GM10266 (cell line): ENCODE data around the gene B3GAT2.

ENCODE experiments used
- DNase-seq: peaks from one replicate; pipeline ENCODE4 v3.0.0; 2012; ENCODE audit errors: extremely low spot score
- CTCF ChIP-seq: IDR thresholded peaks from 2 replicates; pipeline ENCODE4 v1.5.1; 2012; ENCODE audit warnings: mild to moderate bottlenecking, low read depth; ENCODE audit not compliant: control insufficient read depth, insufficient read depth; ENCODE audit errors: missing control alignments

The B3GAT2 gene

GRCh38 chr6:70956451-70957283 lies at the start of gene B3GAT2:
B3GAT2 (minus strand) TSS chr6:70957060; CDS start chr6:70956429, 631 bp downstream.
- DNase-seq: no peak
- TF ChIP-seq CTCF: no peak

GRCh38 chr6:70998148-70998547 lies 41.3 kb upstream of the B3GAT2 start:
- no peak for DNase-seq
- no peak for TF ChIP-seq CTCF

DNA sequence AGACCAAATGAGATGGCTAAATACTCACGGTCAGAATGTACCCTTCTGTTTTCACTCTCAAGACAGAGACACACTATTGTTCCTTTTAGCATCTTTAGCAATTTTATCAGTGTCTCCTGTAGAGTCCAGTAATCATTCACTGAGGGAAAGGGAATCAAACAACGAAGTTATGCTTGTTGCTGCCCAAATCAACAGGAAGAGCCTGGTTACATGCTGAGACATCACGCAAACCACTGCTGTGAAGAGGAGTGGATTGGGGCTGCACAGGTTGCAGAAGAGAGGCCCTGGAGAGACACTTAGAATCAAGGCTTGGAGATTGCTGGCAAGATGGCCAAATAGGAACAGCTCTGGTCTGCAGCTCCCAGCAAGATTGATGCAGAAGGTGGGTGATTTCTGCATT lies 40.5 kb upstream of the B3GAT2 start:
- no peak for TF ChIP-seq CTCF
- no peak for DNase-seq

DNA sequence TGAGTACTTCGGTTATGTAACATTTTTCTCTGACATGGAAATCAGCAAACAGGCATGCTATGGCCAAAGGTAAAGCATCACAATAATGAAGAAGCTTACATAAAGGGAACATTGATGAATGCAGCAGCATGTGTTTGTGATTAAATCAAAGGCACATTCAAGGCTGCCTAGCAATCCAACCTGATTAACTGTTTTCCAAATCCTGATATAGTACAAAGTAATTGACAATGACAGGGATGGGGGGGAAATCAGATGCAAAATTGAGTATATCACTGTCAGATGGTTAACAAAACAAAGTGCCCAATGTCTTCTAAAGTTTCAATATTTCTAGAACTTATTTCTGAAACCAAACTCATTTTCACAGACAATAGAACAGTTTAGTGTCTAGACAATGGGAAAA lies 39.2 kb upstream of the B3GAT2 start:
- no peak for DNase-seq
- TF ChIP-seq CTCF: no peak

DNA sequence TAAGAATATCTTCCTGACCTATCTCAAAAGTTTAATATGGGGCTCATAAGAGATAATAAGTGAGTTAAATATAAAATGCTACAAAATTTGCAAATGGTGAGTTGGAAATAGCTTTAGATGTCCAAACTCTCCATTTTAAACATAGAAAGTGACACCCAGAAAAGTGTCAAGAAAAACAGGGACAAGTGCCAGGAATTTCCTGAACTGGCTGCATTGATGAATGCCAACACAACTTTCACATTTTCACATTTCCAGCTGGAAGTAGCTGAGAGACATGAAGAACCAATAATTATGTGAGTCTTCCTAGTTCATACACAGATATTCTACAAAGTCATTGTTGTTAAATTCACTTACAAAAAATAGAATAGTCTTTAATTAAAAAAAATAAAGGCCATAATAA lies 38.6 kb upstream of the B3GAT2 start:
- TF ChIP-seq CTCF: no peak

GRCh38 chr6:70991253-70991652 lies 34.4 kb upstream of the B3GAT2 start:
- TF ChIP-seq CTCF: no peak
- no peak for DNase-seq

More for the DNA sequence above, 38.6 kb upstream of the B3GAT2 start:
- no peak for DNase-seq

GRCh38 chr6:70985156-70985555 lies 28.3 kb upstream of the B3GAT2 start:
- TF ChIP-seq CTCF: no peak
- DNase-seq: no peak
